Epithelial cell of proximal tubule (primary cell): ENCODE results near the gene PHF21A. TPM values are rescaled to one million over a fixed set of nuclear protein-coding genes. Genes with fewer than 3 reads are reported as not detected.
A peak's percentile ranks its signal among the peaks of the same experiment; 100 is the strongest.

ENCODE experiments used
- DNase-seq: peaks from one replicate; pipeline ENCODE4 v3.0.0-alpha.2; 2011; ENCODE audit warnings: low read depth
- H3K4me3 ChIP-seq: 2 replicates; pipeline ENCODE4 v1.5.1; 2011; ENCODE audit warnings: low read depth, mild to moderate bottlenecking, low read length
- CTCF ChIP-seq: conservative IDR thresholded peaks from 2 replicates; pipeline ENCODE4 v1.5.1; 2012; ENCODE audit warnings: low read depth, mild to moderate bottlenecking, low read length
- total RNA-seq: library from RNA; depleted of rRNA; stranded (reverse); fragments of >200 nt; gene quantifications from 2 replicates; pipeline ENCODE4 v1.2.3, GENCODE V29; 2015

Gene PHF21A
- total RNA-seq, 1 donor from 2014 or later = 5.8 TPM

DNA sequence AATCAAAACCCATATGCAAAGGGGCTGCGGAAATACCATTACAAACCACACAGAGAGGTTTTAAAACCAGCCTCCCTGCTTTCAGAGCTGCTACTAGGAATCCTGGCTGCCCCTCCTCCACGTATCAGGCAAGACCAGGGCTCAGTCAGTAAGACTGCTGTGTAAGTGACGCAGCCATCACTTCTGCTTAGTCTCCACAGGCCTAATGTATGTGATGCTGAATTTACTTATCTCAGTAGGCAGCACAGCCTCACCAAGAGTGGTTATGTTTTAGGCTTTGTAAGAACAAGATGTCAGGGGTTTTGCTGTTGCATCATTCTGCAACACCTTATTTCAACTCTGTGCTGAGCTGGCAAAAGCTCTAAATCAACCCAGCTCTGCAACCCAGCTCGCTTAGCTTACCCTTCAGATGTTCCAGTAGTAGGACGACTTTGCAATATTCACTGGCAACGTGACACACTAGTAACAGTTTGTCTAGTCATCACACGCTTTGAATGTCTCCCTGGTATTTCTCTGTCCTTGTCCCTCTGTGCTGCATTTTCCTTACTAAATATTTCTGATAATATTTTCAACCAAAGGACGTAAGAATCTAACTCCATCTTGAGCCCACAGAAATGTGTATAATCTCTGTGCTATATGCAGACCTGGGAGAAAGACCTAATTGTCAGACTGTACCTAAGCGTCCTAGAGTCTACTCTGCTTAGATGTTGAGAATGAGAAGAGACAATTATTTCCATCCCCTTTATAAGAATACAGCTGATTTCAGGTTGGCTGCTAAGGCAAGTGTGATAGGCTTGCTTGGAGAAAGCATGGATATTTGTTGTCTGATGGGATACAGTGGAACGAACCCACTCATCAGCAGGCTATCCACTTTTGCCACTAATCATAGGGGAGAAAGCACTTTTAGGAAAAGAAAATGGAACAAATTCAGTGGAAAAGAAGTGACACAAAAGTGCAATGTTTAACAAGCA, 126.6 kb downstream of the PHF21A start:
- no peak for DNase-seq
- no peak overlapping the region for H3K4me3 ChIP-seq
- TF ChIP-seq CTCF = no peak

DNA sequence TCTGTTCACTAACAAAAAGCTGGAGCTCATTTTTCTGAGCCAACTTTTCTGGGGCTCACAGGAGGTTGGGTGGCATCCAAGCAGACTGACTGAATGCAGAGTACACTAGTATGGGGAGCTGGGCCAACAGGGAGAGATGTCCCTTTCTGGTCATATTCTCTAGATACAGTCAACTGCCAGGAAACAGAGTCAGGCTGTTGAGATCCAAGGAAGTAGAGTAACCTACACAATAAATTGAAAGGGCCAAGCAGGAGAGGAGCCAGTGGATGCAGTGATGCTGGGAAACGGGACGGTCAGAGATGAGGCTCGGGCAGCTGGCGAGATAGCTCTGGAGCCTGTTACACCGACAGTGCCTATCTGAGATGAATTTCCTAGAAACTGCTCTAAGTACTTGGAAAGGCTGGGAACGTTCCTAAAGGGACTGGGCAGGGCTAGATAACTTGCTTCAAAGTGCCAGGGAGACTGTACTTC, 127.7 kb downstream of the PHF21A start:
- no peak for DNase-seq
- no peak for TF ChIP-seq CTCF
- no peak overlapping the region for H3K4me3 ChIP-seq

GRCh38 chr11:45988921-45989320, 132.3 kb downstream of the PHF21A start:
- no peak overlapping the region for H3K4me3 ChIP-seq
- no peak for TF ChIP-seq CTCF
- peak; percentile 40 for DNase-seq

- no peak overlapping the region for H3K4me3 ChIP-seq
- TF ChIP-seq CTCF = no peak
- no peak for DNase-seq
Measured at GRCh38 chr11:45985212-45985611, 136.0 kb downstream of the PHF21A start.

DNA sequence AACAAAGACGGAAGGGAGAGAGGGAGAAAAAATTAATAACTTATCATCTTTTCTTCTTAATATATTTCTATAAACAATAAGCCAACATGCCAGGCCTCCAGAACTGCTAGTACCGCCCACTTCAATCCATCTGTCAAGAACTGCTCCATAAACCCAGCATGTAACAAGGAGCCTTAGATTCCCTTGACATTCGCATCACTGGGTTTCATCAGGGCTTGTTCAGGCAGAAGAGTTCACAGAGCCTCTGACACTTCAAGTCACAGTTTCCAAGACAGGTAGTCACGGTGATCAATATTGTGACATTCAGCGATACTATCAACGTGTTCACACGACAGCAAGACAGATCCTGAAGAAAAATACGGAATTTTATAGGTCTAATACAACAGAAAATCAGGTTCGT, 137.1 kb downstream of the PHF21A start:
- no peak for DNase-seq
- no peak for TF ChIP-seq CTCF
- no peak overlapping the region for H3K4me3 ChIP-seq

DNA sequence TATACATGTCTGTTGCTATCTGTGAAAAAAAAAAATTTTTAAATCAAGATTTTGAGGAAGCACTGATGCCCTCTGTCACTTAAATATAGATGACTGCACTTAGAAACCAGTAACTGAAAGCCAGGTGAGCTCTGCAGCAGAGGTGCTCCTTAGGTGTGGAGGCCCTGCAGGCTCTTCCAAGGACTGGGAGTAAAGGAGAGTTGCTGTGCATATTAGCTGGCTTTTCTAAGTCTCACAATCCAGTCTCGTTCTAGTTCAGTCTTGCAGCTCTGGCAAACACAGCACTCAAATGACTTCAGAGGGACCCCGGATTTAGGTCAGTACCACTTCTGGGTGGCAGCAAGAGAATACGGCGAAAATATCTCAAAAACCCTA, 137.8 kb downstream of the PHF21A start:
- no peak for TF ChIP-seq CTCF
- H3K4me3 ChIP-seq = no peak overlapping the region
- no peak for DNase-seq
